Uterus (tissue), 4 donors: Measurements from ENCODE around the gene GCNT2. TPM values are rescaled to one million over a fixed set of nuclear protein-coding genes. Genes with fewer than 3 reads are reported as not detected.

Experiments
- DNase-seq, 2 donors: peaks; one replicate each; pipeline ENCODE4 v3.0.0-alpha.2; 2019 to 2020
- H3K27ac ChIP-seq, 2 donors: fragments of 200-600 bp; sonication (generic); 1 replicate in 1 of 2; 2 replicates in 1 of 2; pipeline ENCODE4 v1.5.1; 2016 to 2018
- H3K27me3 ChIP-seq, 2 donors: fragments of 200-600 bp; sonication (generic); one replicate each; pipeline ENCODE4 v1.5.1; 2018 to 2019; ENCODE audit warnings: control low read depth in 1 of 2
- H3K36me3 ChIP-seq, 2 donors: fragments of 200-600 bp; sonication (generic); one replicate each; pipeline ENCODE4 v1.5.1; 2019; ENCODE audit warnings: control low read depth in 1 of 2
- H3K4me1 ChIP-seq, 2 donors: fragments of 200-600 bp; sonication (generic); one replicate each; pipeline ENCODE4 v1.5.1; 2018 to 2019; ENCODE audit warnings: control low read depth in 1 of 2
- H3K4me3 ChIP-seq, 2 donors: fragments of 200-600 bp; sonication (generic); 1 replicate in 1 of 2; 2 replicates in 1 of 2; pipeline ENCODE4 v1.5.1; 2018 to 2019; ENCODE audit warnings: mild to moderate bottlenecking in 1 of 2
- H3K9me3 ChIP-seq, 2 donors: fragments of 200-600 bp; sonication (generic); one replicate each; pipeline ENCODE4 v1.5.1; 2019; ENCODE audit warnings: control low read depth in 1 of 2
- POLR2A ChIP-seq, 2 donors: fragments of 450-650 bp; IDR thresholded peaks; one replicate each; pipeline ENCODE4 v1.6.1; 2016; ENCODE audit warnings: antibody characterized with exemption in 2 of 2, mild to moderate bottlenecking in 1 of 2, moderate library complexity in 1 of 2
- intact Hi-C: fragments of 100-400 bp; cut with DNase I; formaldehyde crosslinking; loops from one replicate; pipeline ENCODE4 v1.15.1; 2023; ENCODE audit warnings: low total_unique reads
- total RNA-seq, 4 donors: library from RNA; depleted of rRNA in 3 of 4; stranded (reverse); fragments of >200 nt in 3 of 4; gene quantifications; one replicate each; pipeline versions ENCODE4 v1.1.0 to v1.2.4, GENCODE V29; 2014 to 2023
- TF ChIP-seq, protein P1 (sequence below), 4 experiments: fragments of 200-600 bp in 2 of 4; fragments of 450-650 bp in 2 of 4; sonication (generic) in 2 of 4; IDR thresholded peaks; one replicate each; pipeline ENCODE4 v1.5.1; 2016 to 2019; ENCODE audit warnings: antibody characterized with exemption in 4 of 4, mild to moderate bottlenecking in 2 of 4, moderate library complexity in 1 of 4
- donor health status: DM: yes; HTN: yes; CAD: no.

GCNT2 gene
- total RNA-seq = 10 to 100 TPM in 2 of 4 donors, 1 to 10 TPM in 2; 7.8 to 16.2 (median 10.9) TPM

DNA sequence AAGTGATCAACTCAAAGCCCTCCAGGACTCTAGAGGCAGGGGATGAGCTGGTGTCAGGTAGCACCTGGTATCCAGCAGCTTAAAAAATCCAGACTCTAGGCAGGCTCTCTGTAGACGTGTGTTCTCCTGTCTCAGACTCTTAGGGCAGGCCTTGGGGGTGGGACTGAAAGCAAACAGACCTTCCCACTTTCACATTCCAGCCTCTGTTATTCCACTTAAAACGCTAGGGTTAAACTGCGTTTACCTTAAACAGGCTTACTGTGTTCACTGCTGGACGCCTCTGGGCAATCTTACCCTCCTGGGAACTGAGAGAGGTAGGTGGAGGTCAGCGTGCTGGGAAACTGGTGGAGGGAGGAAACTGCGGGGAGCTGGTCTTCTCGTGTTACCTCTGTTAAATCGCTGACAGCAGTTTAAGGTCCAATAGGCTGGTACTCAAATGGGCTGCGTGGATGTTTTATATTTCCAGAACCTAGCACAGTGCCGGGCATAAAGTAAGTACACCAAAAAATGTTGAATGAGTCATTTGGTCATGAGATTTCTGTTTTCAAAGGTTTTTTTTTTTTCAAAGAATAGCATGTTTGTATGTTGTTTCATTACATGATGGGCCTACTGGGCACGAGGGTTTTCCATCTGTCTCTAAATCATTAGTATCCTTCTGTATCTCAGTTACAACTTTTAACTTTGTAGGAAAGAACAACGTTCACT is at the start of gene GCNT2:
Gene GCNT2 (plus strand): TSS at position 248 of the 705 bp plus-strand sequence. CDS start 7,561 bp downstream, outside the sequence.
- no peaks in the 10 kb centered on the region for H3K27me3 ChIP-seq
- no peaks in the 10 kb centered on the region for H3K9me3 ChIP-seq
- TF ChIP-seq POLR2A (IDR thresholded peaks at IDR 0.05) = no peak
- TF ChIP-seq, protein P1, sequence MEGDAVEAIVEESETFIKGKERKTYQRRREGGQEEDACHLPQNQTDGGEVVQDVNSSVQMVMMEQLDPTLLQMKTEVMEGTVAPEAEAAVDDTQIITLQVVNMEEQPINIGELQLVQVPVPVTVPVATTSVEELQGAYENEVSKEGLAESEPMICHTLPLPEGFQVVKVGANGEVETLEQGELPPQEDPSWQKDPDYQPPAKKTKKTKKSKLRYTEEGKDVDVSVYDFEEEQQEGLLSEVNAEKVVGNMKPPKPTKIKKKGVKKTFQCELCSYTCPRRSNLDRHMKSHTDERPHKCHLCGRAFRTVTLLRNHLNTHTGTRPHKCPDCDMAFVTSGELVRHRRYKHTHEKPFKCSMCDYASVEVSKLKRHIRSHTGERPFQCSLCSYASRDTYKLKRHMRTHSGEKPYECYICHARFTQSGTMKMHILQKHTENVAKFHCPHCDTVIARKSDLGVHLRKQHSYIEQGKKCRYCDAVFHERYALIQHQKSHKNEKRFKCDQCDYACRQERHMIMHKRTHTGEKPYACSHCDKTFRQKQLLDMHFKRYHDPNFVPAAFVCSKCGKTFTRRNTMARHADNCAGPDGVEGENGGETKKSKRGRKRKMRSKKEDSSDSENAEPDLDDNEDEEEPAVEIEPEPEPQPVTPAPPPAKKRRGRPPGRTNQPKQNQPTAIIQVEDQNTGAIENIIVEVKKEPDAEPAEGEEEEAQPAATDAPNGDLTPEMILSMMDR (IDR thresholded peaks at IDR 0.05) = no peak
- intact Hi-C loops = no loop called here
- no peaks in the 10 kb centered on the region for H3K4me1 ChIP-seq
- no peaks in the 10 kb centered on the region for H3K36me3 ChIP-seq
- H3K27ac ChIP-seq = no peak within 1 kb of the TSS
- no peak for DNase-seq
- no peak within 1 kb of the TSS for H3K4me3 ChIP-seq

DNA sequence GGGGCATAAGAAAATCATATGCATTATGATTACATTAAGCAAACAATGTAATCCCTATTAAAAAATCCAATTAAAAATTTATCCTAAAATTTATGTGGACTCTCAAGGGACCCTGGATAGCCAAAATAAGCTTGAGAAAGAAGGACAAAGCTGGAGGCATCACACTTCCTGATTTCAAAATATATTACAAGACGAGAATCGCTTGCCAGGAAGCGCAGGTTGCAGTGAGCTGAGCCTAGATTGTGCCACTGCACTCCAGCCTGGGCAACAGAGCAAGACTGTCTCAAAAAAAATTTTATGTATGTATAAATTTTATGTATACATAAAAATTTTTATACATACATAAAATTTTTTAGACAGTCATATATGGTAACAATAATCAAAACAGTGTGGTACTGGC is 48.5 kb upstream of the GCNT2 start:
- Histone ChIP-seq H3K27me3 (no peaks in the 10 kb centered on the region), H3K4me3 (no peak overlapping the region), H3K9me3 (no peaks in the 10 kb centered on the region), H3K36me3 (no peaks in the 10 kb centered on the region), H3K27ac (no peak overlapping the region), H3K4me1 (no peaks in the 10 kb centered on the region)
- no peak for DNase-seq
- intact Hi-C loops = no loop called here
- no peak for TF ChIP-seq POLR2A (IDR thresholded peaks at IDR 0.05)
- TF ChIP-seq, protein P1 (IDR thresholded peaks at IDR 0.05) = no peak

DNA sequence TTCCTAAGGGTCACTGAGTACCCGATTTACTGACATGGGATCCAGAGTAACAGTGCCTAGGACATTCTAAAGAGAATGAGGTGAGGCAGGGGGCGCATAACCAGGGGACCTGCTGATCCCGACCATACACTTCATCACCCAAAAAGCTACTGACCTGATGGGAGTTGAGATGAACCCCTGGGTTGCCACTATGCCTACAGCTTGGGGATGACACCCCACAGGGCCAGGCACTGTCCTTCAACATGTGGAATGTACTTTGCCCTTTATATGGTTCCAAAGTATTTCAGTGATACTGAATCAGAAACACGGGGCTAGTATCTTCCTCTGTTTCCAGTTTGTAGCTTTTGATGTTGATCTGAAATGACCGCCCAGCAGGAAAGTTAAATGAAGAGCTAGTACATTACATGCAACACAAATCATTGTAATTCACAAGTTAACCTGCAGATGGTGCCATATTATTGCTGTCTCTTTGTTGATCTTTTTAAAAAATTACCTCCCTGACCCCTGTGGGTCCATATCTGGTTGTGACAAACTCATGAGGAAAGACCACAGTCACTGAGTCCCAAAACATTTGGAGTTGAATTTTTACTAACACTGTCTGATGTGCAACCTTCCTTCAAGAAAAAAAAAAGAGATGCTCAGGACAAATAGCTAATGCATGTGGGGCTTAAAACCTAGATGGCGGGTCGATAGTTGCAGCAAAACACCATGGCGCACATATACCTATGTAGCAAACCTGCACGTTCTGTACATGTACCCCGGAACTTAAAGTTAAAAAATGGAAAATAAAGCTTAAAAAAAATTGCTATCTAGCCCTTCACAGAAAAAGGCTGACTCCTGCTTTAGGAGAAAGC is 42.7 kb upstream of the GCNT2 start:
- intact Hi-C loops = no loop called here
- DNase-seq = no peak
- Histone ChIP-seq H3K27ac (no peak overlapping the region), H3K27me3 (no peaks in the 10 kb centered on the region), H3K4me1 (no peaks in the 10 kb centered on the region), H3K9me3 (no peaks in the 10 kb centered on the region), H3K4me3 (no peak overlapping the region), H3K36me3 (no peaks in the 10 kb centered on the region)
- TF ChIP-seq, protein P1 (IDR thresholded peaks at IDR 0.05) = peak; percentile 7 to 34 (median 14)
- no peak for TF ChIP-seq POLR2A (IDR thresholded peaks at IDR 0.05)

DNA sequence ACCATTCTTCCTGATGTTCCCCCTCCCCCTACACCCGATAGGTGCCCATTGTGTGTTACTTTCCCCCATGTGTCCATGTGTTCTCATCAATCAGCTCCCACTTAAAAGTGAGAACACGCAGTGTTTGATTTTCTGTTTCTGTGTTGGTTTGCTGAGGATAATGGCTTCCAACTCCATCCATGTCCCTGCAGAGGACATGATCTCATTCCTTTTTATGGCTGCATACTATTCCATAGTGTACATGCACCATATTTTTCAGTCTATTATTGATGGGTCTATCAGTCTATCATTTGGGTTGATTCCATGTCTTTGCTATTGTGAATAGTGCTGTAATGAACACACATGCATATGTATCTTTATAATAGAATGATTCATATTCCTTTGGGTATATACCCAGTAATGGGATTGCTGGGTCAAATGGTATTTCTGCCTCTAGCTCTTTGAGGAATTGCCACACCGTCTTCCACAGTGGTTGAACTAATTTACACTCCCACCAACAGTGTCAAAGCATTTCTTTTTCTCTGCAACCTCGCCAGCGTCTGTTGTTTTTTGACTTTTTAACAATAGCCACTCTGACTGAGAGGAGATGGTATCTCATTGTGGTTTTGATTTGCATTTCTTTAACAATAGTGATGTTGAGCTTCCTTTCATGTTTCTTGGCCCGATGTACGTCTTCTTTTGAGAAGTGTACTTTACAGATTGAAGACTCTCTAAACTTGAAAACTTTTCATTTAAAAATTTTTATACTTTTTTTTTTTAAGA is 41.0 kb upstream of the GCNT2 start:
- no peak for DNase-seq
- H3K4me1 ChIP-seq = no peaks in the 10 kb centered on the region
- intact Hi-C loops = no loop called here
- H3K27me3 ChIP-seq = no peaks in the 10 kb centered on the region
- no peaks in the 10 kb centered on the region for H3K9me3 ChIP-seq
- H3K36me3 ChIP-seq = no peaks in the 10 kb centered on the region
- no peak overlapping the region for H3K4me3 ChIP-seq
- no peak overlapping the region for H3K27ac ChIP-seq
- no peak for TF ChIP-seq POLR2A (IDR thresholded peaks at IDR 0.05)
- TF ChIP-seq, protein P1 (IDR thresholded peaks at IDR 0.05) = no peak
